Esophagus muscularis mucosa (tissue), 4 donors: ENCODE measurements around the gene THAP12. TPM values are rescaled to one million over a fixed set of nuclear protein-coding genes. Genes with fewer than 3 reads are reported as not detected.

Experiments used
- DNase-seq: peaks from one replicate; pipeline ENCODE4 v3.0.0-alpha.2; 2017; ENCODE audit errors: extremely low spot score
- H3K27ac ChIP-seq, 4 donors: fragments of 200-600 bp; sonication (generic); replicated peaks in 1 of 4; 1 replicate in 3 of 4; 2 replicates in 1 of 4; pipeline ENCODE4 v1.5.1; 2016 to 2019; ENCODE audit warnings: mild to moderate bottlenecking in 1 of 4
- H3K27me3 ChIP-seq, 4 donors: fragments of 200-600 bp; sonication (generic); one replicate each; pipeline versions ENCODE4 v1.5.1 to v1.6.0; 2016 to 2019
- H3K36me3 ChIP-seq, 4 donors: fragments of 200-600 bp; sonication (generic); one replicate each; pipeline ENCODE4 v1.5.1; 2016 to 2019
- H3K4me1 ChIP-seq, 4 donors: fragments of 200-600 bp; sonication (generic); one replicate each; pipeline ENCODE4 v1.5.1; 2016 to 2019
- H3K4me3 ChIP-seq, 4 donors: fragments of 200-600 bp; sonication (generic); 1 replicate in 2 of 4; 2 replicates in 2 of 4; pipeline ENCODE4 v1.5.1; 2016 to 2019; ENCODE audit warnings: mild to moderate bottlenecking in 4 of 4, moderate library complexity in 1 of 4
- H3K9me3 ChIP-seq, 4 donors: fragments of 200-600 bp; sonication (generic); 1 replicate in 3 of 4; 2 replicates in 1 of 4; pipeline ENCODE4 v1.5.1; 2016 to 2019
- CTCF ChIP-seq, 3 experiments: fragments of 200-600 bp in 2 of 3; fragments of 450-650 bp in 1 of 3; sonication (generic) in 2 of 3; IDR thresholded peaks; one replicate each; pipeline ENCODE4 v1.5.1; 2017 to 2019; ENCODE audit warnings: antibody characterized with exemption in 3 of 3, mild to moderate bottlenecking in 2 of 3, moderate library complexity in 1 of 3
- EP300 ChIP-seq: sonication (generic); formaldehyde crosslinking; IDR thresholded peaks from one replicate; pipeline ENCODE4 v1.6.1; 2017; ENCODE audit warnings: antibody characterized with exemption
- POLR2A ChIP-seq: fragments of 450-650 bp; IDR thresholded peaks from one replicate; pipeline ENCODE4 v1.6.1; 2017; ENCODE audit warnings: antibody characterized with exemption, moderate library complexity, mild to moderate bottlenecking, low read depth
- POLR2AphosphoS5 ChIP-seq, 2 donors: sonication (generic); formaldehyde crosslinking; IDR thresholded peaks; one replicate each; pipeline ENCODE4 v1.6.1; 2017; ENCODE audit warnings: antibody characterized with exemption in 2 of 2
- WGBS: methylation state at CpG from one replicate; pipeline ENCODE4 v1.1.5; 2018; 5-methylcytosine and 5-hydroxymethylcytosine counted together
- intact Hi-C: fragments of 100-400 bp; cut with DNase I; formaldehyde crosslinking; loops from one replicate; pipeline ENCODE4 v1.15.1; 2023
- small RNA-seq, 3 donors: library from RNA; depleted of rRNA; stranded (forward); fragments of <200 nt; gene quantifications; one replicate each; pipeline ENCODE3, GENCODE V24; 2016
- total RNA-seq, 4 donors: library from RNA; depleted of rRNA; stranded (reverse); fragments of >200 nt; gene quantifications; one replicate each; pipeline versions ENCODE4 v1.1.0 to v1.2.1, GENCODE V29; 2016

The THAP12 gene
- total RNA-seq, 4 donors from 2014 or later: 20.7 to 28.8 (median 27.0) TPM

- WGBS: 85% methylated on average over 6 of the region's 6 CpGs
- peaks cover 0 to 7% (median 5%) of the 10 kb centered on the region in 4 donors for H3K4me1 ChIP-seq
- no peaks in the 10 kb centered on the region for H3K27me3 ChIP-seq
- H3K27ac ChIP-seq: no peak overlapping the region
- no peaks in the 10 kb centered on the region for H3K9me3 ChIP-seq
- H3K4me3 ChIP-seq: no peak overlapping the region
- intact Hi-C loops: no loop called here
- TF ChIP-seq EP300 (no peak), POLR2AphosphoS5 (IDR thresholded peaks at IDR 0.05) (no peak), POLR2A (no peak), CTCF (IDR thresholded peaks at IDR 0.05) (no peak)
- H3K36me3 ChIP-seq: no peaks in the 10 kb centered on the region
- no peak for DNase-seq
Observed at GRCh38 chr11:76307978-76308747, 72.8 kb downstream of the THAP12 start.

GRCh38 chr11:76307396-76307795 is 73.5 kb downstream of the THAP12 start:
- Histone ChIP-seq H3K4me3 (no peak overlapping the region), H3K36me3 (no peaks in the 10 kb centered on the region), H3K27ac (no peak overlapping the region), H3K4me1 (peaks cover 0 to 7% (median 5%) of the 10 kb centered on the region in 4 donors), H3K27me3 (no peaks in the 10 kb centered on the region), H3K9me3 (no peaks in the 10 kb centered on the region)
- no peak for DNase-seq
- intact Hi-C loops: no loop called here
- no peak for TF ChIP-seq EP300
- TF ChIP-seq POLR2A: no peak
- no peak for TF ChIP-seq CTCF (IDR thresholded peaks at IDR 0.05)
- no peak for TF ChIP-seq POLR2AphosphoS5 (IDR thresholded peaks at IDR 0.05)
- WGBS: 75% methylated on average over 7 of the region's 9 CpGs

GRCh38 chr11:76303399-76303798 is 77.5 kb downstream of the THAP12 start:
- H3K36me3 ChIP-seq: no peaks in the 10 kb centered on the region
- no peak overlapping the region for H3K4me3 ChIP-seq
- TF ChIP-seq CTCF (IDR thresholded peaks at IDR 0.05): no peak
- TF ChIP-seq POLR2AphosphoS5 (IDR thresholded peaks at IDR 0.05): no peak
- TF ChIP-seq POLR2A: no peak
- no peak for TF ChIP-seq EP300
- DNase-seq: no peak
- WGBS: 57% methylated on average over 3 of the region's 3 CpGs
- peaks cover 0 to 7% (median 5%) of the 10 kb centered on the region in 4 donors for H3K4me1 ChIP-seq
- no peaks in the 10 kb centered on the region for H3K9me3 ChIP-seq
- intact Hi-C loops: no loop called here
- no peak overlapping the region for H3K27ac ChIP-seq
- H3K27me3 ChIP-seq: no peaks in the 10 kb centered on the region

GRCh38 chr11:76302996-76303395 is 77.9 kb downstream of the THAP12 start:
- intact Hi-C loops: no loop called here
- no peaks in the 10 kb centered on the region for H3K9me3 ChIP-seq
- peaks cover 0 to 7% (median 5%) of the 10 kb centered on the region in 4 donors for H3K4me1 ChIP-seq
- no peak overlapping the region for H3K27ac ChIP-seq
- H3K36me3 ChIP-seq: no peaks in the 10 kb centered on the region
- H3K27me3 ChIP-seq: no peaks in the 10 kb centered on the region
- 72% methylated on average over 3 of the region's 3 CpGs for WGBS
- TF ChIP-seq POLR2AphosphoS5 (IDR thresholded peaks at IDR 0.05) (no peak), EP300 (no peak), POLR2A (no peak), CTCF (IDR thresholded peaks at IDR 0.05) (no peak)
- no peak overlapping the region for H3K4me3 ChIP-seq
- no peak for DNase-seq

Small RNA genes lying within 50 kb of the gene (small RNA-seq; reads per million reads assigned to genes)
- gene RF00019: 0 reads per million in 3 donors

Other genes starting within 250 kb of the THAP12 start
- 10 to 100 TPM in 2 of 4 donors, 1 to 10 TPM in 2; 3.7 to 11.0 (median 7.7) TPM for gene WNT11, start 174.6 kb downstream of the THAP12 start, total RNA-seq
- gene GVQW3, start 191 bp upstream of the THAP12 start, total RNA-seq: 1 to 10 TPM in 2 of 4 donors, under 1 TPM in 2; 0.50 to 1.6 (median 1.0) TPM
- 10 to 100 TPM; 17.1 to 34.6 (median 27.6) TPM for gene EMSY, start 63.9 kb upstream of the THAP12 start, total RNA-seq